IMR-90 (cell line): ENCODE data around the gene DAD1. TPM values are rescaled to one million over a fixed set of nuclear protein-coding genes. Genes with fewer than 3 reads are reported as not detected.

ENCODE experiments used
- ATAC-seq: fragments of 200-7000 bp; cut with Tn5 transposase; 2 replicates; pipeline ENCODE4 v1.9.1; 2020; ENCODE audit warnings: low read depth, mild to moderate bottlenecking, moderate library complexity
- BruUV-seq: library from RNA; stranded (reverse); fragments of 400-500 nt; replicated peaks from 2 replicates; lab custom pipeline; 2021; lab: Mats Ljungman, UMichigan
- CTCF ChIA-PET: fragments of 300-600 bp; formaldehyde crosslinking; extraction: SDS; loops from one replicate; lab custom pipeline; 2021; ENCODE audit warnings: antibody characterized with exemption; lab: Yijun Ruan, JAX
- POLR2A ChIA-PET: fragments of 300-600 bp; sonication (Branson Sonifier 250); formaldehyde crosslinking; loops from one replicate; lab custom pipeline; 2022; ENCODE audit warnings: antibody characterized with exemption; ENCODE audit not compliant: unreplicated experiment; lab: Charles Lee
- DNase-seq: peaks from one replicate; pipeline ENCODE4 v3.0.0; 2013
- H2AFZ ChIP-seq: replicated peaks from 2 replicates; pipeline ENCODE3; 2013; ENCODE audit warnings: low read length, mild to moderate bottlenecking; ENCODE audit not compliant: poor library complexity
- H2AK5ac ChIP-seq: 2 replicates; pipeline ENCODE4 v1.6.1; 2013; ENCODE audit warnings: low read depth, low read length, inconsistent platforms
- H2AK9ac ChIP-seq: replicated peaks from 2 replicates; pipeline ENCODE3; 2013; ENCODE audit warnings: mild to moderate bottlenecking, low read depth, low read length, moderate library complexity; ENCODE audit not compliant: poor library complexity
- H2BK120ac ChIP-seq: 2 replicates; pipeline ENCODE4 v1.6.1; 2013; ENCODE audit warnings: low read depth, low read length, inconsistent platforms
- H2BK15ac ChIP-seq: 3 replicates; pipeline ENCODE4 v1.6.1; 2013; ENCODE audit warnings: low read depth, low read length, inconsistent platforms
- H2BK20ac ChIP-seq: 2 replicates; pipeline ENCODE4 v1.6.1; 2013; ENCODE audit warnings: low read depth, mild to moderate bottlenecking, inconsistent platforms, low read length, moderate library complexity
- H2BK5ac ChIP-seq: 2 replicates; pipeline ENCODE4 v1.6.1; 2013; ENCODE audit warnings: mild to moderate bottlenecking, low read depth, low read length, inconsistent platforms; ENCODE audit not compliant: poor library complexity, severe bottlenecking
- H3K14ac ChIP-seq: replicated peaks from 2 replicates; pipeline ENCODE4 v1.6.1; 2013; ENCODE audit warnings: low read depth, low read length, inconsistent platforms
- H3K18ac ChIP-seq: 2 replicates; pipeline ENCODE4 v1.6.1; 2013; ENCODE audit warnings: low read depth, low read length, control low read depth
- H3K23ac ChIP-seq: 2 replicates; pipeline ENCODE4 v1.6.1; 2013; ENCODE audit warnings: low read depth, low read length, inconsistent platforms
- H3K27ac ChIP-seq: 2 replicates; pipeline ENCODE4 v1.5.1; 2013; ENCODE audit warnings: mild to moderate bottlenecking, control low read depth, low read length; ENCODE audit not compliant: insufficient read depth
- H3K27me3 ChIP-seq: 2 replicates; pipeline ENCODE4 v1.6.1; 2013; ENCODE audit warnings: low read length; ENCODE audit not compliant: control insufficient read depth, insufficient read depth
- H3K36me3 ChIP-seq: 2 replicates; pipeline ENCODE4 v1.6.1; 2013; ENCODE audit warnings: low read length, mixed read lengths; ENCODE audit not compliant: control insufficient read depth, insufficient read depth
- H3K4ac ChIP-seq: 2 replicates; pipeline ENCODE4 v1.6.1; 2013; ENCODE audit warnings: low read depth, low read length, inconsistent platforms
- H3K4me1 ChIP-seq: 2 replicates; pipeline ENCODE4 v1.6.1; 2013; ENCODE audit warnings: low read length, mixed read lengths; ENCODE audit not compliant: control insufficient read depth, insufficient read depth
- H3K4me2 ChIP-seq: 2 replicates; pipeline ENCODE4 v1.6.1; 2013; ENCODE audit warnings: low read depth, mild to moderate bottlenecking, control low read depth, low read length, moderate library complexity
- H3K4me3 ChIP-seq: 2 replicates; pipeline ENCODE4 v1.5.1; 2013; ENCODE audit warnings: low read depth, mild to moderate bottlenecking, control low read depth, low read length, moderate library complexity; ENCODE audit not compliant: insufficient read depth
- H3K56ac ChIP-seq: 2 replicates; pipeline ENCODE4 v1.6.1; 2013; ENCODE audit warnings: low read length, inconsistent platforms; ENCODE audit not compliant: insufficient read depth; ENCODE audit errors: extremely low read depth
- H3K79me1 ChIP-seq, 2 experiments: 2 replicates each; pipeline ENCODE4 v1.6.1; 2013; ENCODE audit warnings: low read length in 2 of 2, inconsistent platforms in 1 of 2, low read depth in 1 of 2
- H3K9ac ChIP-seq: 2 replicates; pipeline ENCODE4 v1.6.1; 2013; ENCODE audit warnings: low read depth, low read length, control low read depth
- H3K9me1 ChIP-seq: 2 replicates; pipeline ENCODE4 v1.6.1; 2013; ENCODE audit warnings: low read length, inconsistent platforms; ENCODE audit not compliant: insufficient read depth
- H3K9me3 ChIP-seq: 2 replicates; pipeline ENCODE4 v1.6.1; 2013; ENCODE audit warnings: low read length; ENCODE audit not compliant: control insufficient read depth, insufficient read depth
- H4K20me1 ChIP-seq: 2 replicates; pipeline ENCODE4 v1.6.1; 2013; ENCODE audit warnings: low read length, inconsistent platforms; ENCODE audit not compliant: insufficient read depth
- H4K5ac ChIP-seq: 2 replicates; pipeline ENCODE4 v1.6.1; 2013; ENCODE audit warnings: mild to moderate bottlenecking, low read depth, low read length, control low read depth
- H4K8ac ChIP-seq, 2 experiments: 2 replicates each; pipeline ENCODE4 v1.6.1; 2013; ENCODE audit warnings: low read depth in 2 of 2, low read length in 2 of 2, control low read depth in 1 of 2, inconsistent platforms in 1 of 2
- H4K91ac ChIP-seq: 2 replicates; pipeline ENCODE4 v1.6.1; 2013; ENCODE audit warnings: low read depth, low read length, inconsistent platforms; ENCODE audit not compliant: insufficient read depth
- FOS ChIP-seq: fragments of 150-350 bp; IDR thresholded peaks from 2 replicates; pipeline ENCODE4 v1.6.1; 2016; ENCODE audit warnings: low read depth, low read length
- RAD21 ChIP-seq: IDR thresholded peaks from 2 replicates; pipeline ENCODE4 v1.6.1; 2012; ENCODE audit warnings: low read length, improper control_type of control experiment
- WGBS, 2 experiments: methylation state at CpG; one replicate each; pipeline versions ENCODE4 v1.1.5 to v1.1.7; 2013; ENCODE audit warnings: missing lambda C conversion rate in 2 of 2; ENCODE audit not compliant: insufficient read length in 1 of 2; ENCODE audit errors: extremely low coverage in 2 of 2; 5-methylcytosine and 5-hydroxymethylcytosine counted together
- dilution Hi-C: fragments of 300-500 bp; cut with HindIII; formaldehyde crosslinking; loops from one replicate; pipeline ENCODE4 v1.14.3; 2018; ENCODE audit warnings: low sequenced_read_pairs; ENCODE audit not compliant: unreplicated experiment
- in situ Hi-C: fragments of 300-500 bp; cut with MboI; formaldehyde crosslinking; loops from 3 replicates; pipeline ENCODE4 v1.14.3; 2019; ENCODE audit warnings: low sequenced_read_pairs, inconsistent platforms, mixed read lengths
- intact Hi-C: fragments of 100-400 bp; cut with micrococcal nuclease; formaldehyde crosslinking; loops from 2 replicates; pipeline ENCODE4 v1.10.0; 2022
- polyA plus RNA-seq, 3 experiments: library from polyadenylated mRNA; depleted of rRNA; stranded (reverse); fragments of >200 nt; gene quantifications; 2 replicates each; pipeline ENCODE4 v1.2.3, GENCODE V29; 2012; ENCODE audit warnings: low replicate concordance in 1 of 3
- total RNA-seq: library from RNA; depleted of rRNA; stranded (reverse); fragments of >200 nt; gene quantifications from 2 replicates; pipeline ENCODE4 v1.2.3, GENCODE V29; 2012
- TF ChIP-seq, protein P1 (sequence below): conservative IDR thresholded peaks from 2 replicates; pipeline ENCODE4 v1.5.1; 2012; ENCODE audit warnings: mild to moderate bottlenecking, low read depth, low read length, improper control_type of control experiment

DAD1 gene
- total and polyA plus RNA-seq, 2 of the 4 experiments (the other 2 are of a cell fraction) = 396 to 496 TPM

DNA sequence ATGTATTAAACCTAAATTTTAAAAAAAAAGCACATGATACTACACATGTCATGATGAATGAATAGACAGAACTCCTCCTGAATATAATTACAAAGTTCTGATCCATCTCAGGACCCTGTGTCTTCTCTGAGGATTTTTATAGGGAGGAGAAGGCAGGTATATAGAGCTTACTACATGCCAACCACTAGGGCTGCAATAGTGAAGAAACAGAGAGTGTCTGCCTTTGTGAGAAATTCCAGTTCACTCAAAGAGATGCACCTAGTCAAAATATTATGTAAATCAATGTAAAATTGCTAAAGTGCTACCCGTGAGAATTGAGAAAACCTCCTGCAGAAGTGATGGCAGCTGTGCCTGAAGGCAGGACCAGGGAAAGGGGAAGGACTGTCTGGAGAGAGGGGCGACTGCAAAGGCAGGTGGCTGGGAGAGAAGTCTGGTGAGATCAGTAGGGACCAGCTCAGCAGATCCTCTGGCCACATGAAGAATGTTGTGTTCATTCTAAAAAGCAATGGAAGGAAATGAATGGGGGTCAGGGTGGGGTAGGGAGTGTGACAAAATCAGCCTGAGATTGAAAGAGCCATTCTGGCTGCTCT, 24.2 kb upstream of the DAD1 start:
- peak overlapping the region; percentile 9; the same call in 1 of the 2 replicates for H4K5ac ChIP-seq
- peak overlapping the region; percentile 68; the same call in 1 of the 2 replicates for H3K56ac ChIP-seq
- H3K9me3 ChIP-seq = no peaks in the 10 kb centered on the region
- H3K27me3 ChIP-seq = no peaks in the 10 kb centered on the region
- H2BK15ac ChIP-seq = peak overlapping the region; percentile 48; the same call in 2 of the 3 replicates
- peaks cover 30% of the 10 kb centered on the region for H3K36me3 ChIP-seq
- H3K9ac ChIP-seq = no peak overlapping the region
- peak overlapping the region; percentile 39 to 76; a peak in 3 of 4 replicates for H4K8ac ChIP-seq
- no peak overlapping the region for H3K4me3 ChIP-seq
- H3K23ac ChIP-seq = peak overlapping the region; percentile 85
- CTCF ChIA-PET = interaction anchor here (0.6 kb wide), 1 partner anchor 11 kb away, joined by 4 read pairs; no protein-coding TSS in a partner anchor
- H2BK20ac ChIP-seq = peak overlapping the region; percentile 67
- POLR2A ChIA-PET = no interaction called here
- H3K79me1 ChIP-seq = no peaks in the 10 kb centered on the region; a peak in 1 of 4 replicates
- H3K27ac ChIP-seq = peak overlapping the region; percentile 57
- H3K4me2 ChIP-seq = no peak overlapping the region; the same call in 1 of the 2 replicates
- intact Hi-C loops (no loop called here), dilution Hi-C loops (no loop called here), in situ Hi-C loops (no loop called here)
- H3K18ac ChIP-seq = peak overlapping the region; percentile 1; the same call in 1 of the 2 replicates
- peak overlapping the region; percentile 68 for H2BK5ac ChIP-seq
- H2AK9ac ChIP-seq = peak overlapping the region; percentile 55
- H3K4me1 ChIP-seq = peaks cover 7% of the 10 kb centered on the region
- H3K14ac ChIP-seq = peak overlapping the region; percentile 75
- H4K91ac ChIP-seq = peak overlapping the region; percentile 80
- no peaks in the 10 kb centered on the region for H4K20me1 ChIP-seq
- TF ChIP-seq, protein P1, sequence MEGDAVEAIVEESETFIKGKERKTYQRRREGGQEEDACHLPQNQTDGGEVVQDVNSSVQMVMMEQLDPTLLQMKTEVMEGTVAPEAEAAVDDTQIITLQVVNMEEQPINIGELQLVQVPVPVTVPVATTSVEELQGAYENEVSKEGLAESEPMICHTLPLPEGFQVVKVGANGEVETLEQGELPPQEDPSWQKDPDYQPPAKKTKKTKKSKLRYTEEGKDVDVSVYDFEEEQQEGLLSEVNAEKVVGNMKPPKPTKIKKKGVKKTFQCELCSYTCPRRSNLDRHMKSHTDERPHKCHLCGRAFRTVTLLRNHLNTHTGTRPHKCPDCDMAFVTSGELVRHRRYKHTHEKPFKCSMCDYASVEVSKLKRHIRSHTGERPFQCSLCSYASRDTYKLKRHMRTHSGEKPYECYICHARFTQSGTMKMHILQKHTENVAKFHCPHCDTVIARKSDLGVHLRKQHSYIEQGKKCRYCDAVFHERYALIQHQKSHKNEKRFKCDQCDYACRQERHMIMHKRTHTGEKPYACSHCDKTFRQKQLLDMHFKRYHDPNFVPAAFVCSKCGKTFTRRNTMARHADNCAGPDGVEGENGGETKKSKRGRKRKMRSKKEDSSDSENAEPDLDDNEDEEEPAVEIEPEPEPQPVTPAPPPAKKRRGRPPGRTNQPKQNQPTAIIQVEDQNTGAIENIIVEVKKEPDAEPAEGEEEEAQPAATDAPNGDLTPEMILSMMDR = peak; percentile 34
- TF ChIP-seq FOS = no peak
- no peak for TF ChIP-seq RAD21
- peak overlapping the region; percentile 90 for H2BK120ac ChIP-seq
- H3K4ac ChIP-seq = peak overlapping the region; percentile 82
- no peak for DNase-seq
- WGBS, 2 experiments = 58% methylated on average over 1 of the region's 2 CpGs; no CpG with 5 or more reads in 1 of the 2 experiments
- no peak; the same call in 1 of the 2 replicates for ATAC-seq
- peaks cover 31% of the 10 kb centered on the region for H3K9me1 ChIP-seq
- no peak overlapping the region for H2AFZ ChIP-seq
- BruUV-seq = no TSS peak
- H2AK5ac ChIP-seq = peak overlapping the region; percentile 90
